CD14-positive monocyte (primary cell): ENCODE measurements around the gene MYO18A. TPM values are rescaled to one million over a fixed set of nuclear protein-coding genes. Genes with fewer than 3 reads are reported as not detected.

Source experiments
- DNase-seq, 3 donors: peaks; one replicate each; pipeline ENCODE4 v3.0.0-alpha.2; 2011 to 2022
- H2AFZ ChIP-seq: 2 replicates; pipeline ENCODE4 v1.6.0; 2012; ENCODE audit warnings: mild to moderate bottlenecking, low read depth, low read length, inconsistent platforms; ENCODE audit not compliant: insufficient read depth, poor library complexity, severe bottlenecking
- H3K27ac ChIP-seq, 2 donors: 1 replicate in 1 of 2; 2 replicates in 1 of 2; pipeline ENCODE4 v1.5.1; 2012 to 2013; ENCODE audit warnings: low read length in 2 of 2, control low read depth in 1 of 2, inconsistent platforms in 1 of 2, low read depth in 1 of 2, mild to moderate bottlenecking in 1 of 2
- H3K27me3 ChIP-seq, 2 donors: one replicate each; pipeline versions ENCODE4 v1.6.0 to v1.6.1; 2011 to 2013; ENCODE audit warnings: low read length in 2 of 2; ENCODE audit not compliant: control insufficient read depth in 2 of 2, insufficient read depth in 2 of 2
- H3K36me3 ChIP-seq, 2 donors: replicated peaks in 1 of 2; 1 replicate in 1 of 2; 2 replicates in 1 of 2; pipeline versions ENCODE4 v1.5.1 to v1.6.1; 2012 to 2013; ENCODE audit warnings: low read length in 2 of 2, control low read depth in 1 of 2, inconsistent platforms in 1 of 2, mild to moderate bottlenecking in 1 of 2; ENCODE audit not compliant: insufficient read depth in 2 of 2, control insufficient read depth in 1 of 2
- H3K4me1 ChIP-seq, 2 donors: 1 replicate in 1 of 2; 2 replicates in 1 of 2; pipeline versions ENCODE4 v1.5.1 to v1.6.1; 2012 to 2013; ENCODE audit warnings: low read length in 2 of 2, control low read depth in 1 of 2, inconsistent platforms in 1 of 2, mild to moderate bottlenecking in 1 of 2, moderate library complexity in 1 of 2; ENCODE audit not compliant: insufficient read depth in 2 of 2, control insufficient read depth in 1 of 2
- H3K4me2 ChIP-seq: replicated peaks from 2 replicates; pipeline ENCODE3; 2012; ENCODE audit warnings: low read length, moderate library complexity, mild to moderate bottlenecking; ENCODE audit not compliant: poor library complexity, severe bottlenecking; ENCODE audit errors: extremely low read depth
- H3K4me3 ChIP-seq, 3 experiments: fragments of 200-600 bp in 1 of 3; sonication (generic) in 1 of 3; replicated peaks in 1 of 3; 1 replicate in 2 of 3; 2 replicates in 1 of 3; pipeline ENCODE4 v1.5.1; 2011 to 2013; ENCODE audit warnings: low read length in 3 of 3, mild to moderate bottlenecking in 3 of 3, control low read depth in 2 of 3, low read depth in 2 of 3, inconsistent platforms in 1 of 3, moderate library complexity in 1 of 3
- H3K79me2 ChIP-seq: 2 replicates; pipeline ENCODE4 v1.6.0; 2012; ENCODE audit warnings: mild to moderate bottlenecking, control low read depth, inconsistent platforms, low read length, moderate library complexity; ENCODE audit not compliant: insufficient read depth
- H3K9ac ChIP-seq: 2 replicates; pipeline ENCODE4 v1.6.0; 2017; ENCODE audit warnings: low read length, mild to moderate bottlenecking; ENCODE audit not compliant: insufficient read depth, poor library complexity, severe bottlenecking
- H3K9me3 ChIP-seq, 2 donors: replicated peaks in 1 of 2; 1 replicate in 1 of 2; 2 replicates in 1 of 2; pipeline versions ENCODE4 v1.5.1 to v1.6.1; 2012 to 2013; ENCODE audit warnings: low read length in 2 of 2, control low read depth in 1 of 2; ENCODE audit not compliant: control insufficient read depth in 1 of 2, insufficient read depth in 1 of 2
- H4K20me1 ChIP-seq: 2 replicates; pipeline ENCODE4 v1.6.0; 2012; ENCODE audit warnings: mild to moderate bottlenecking, low read length, control low read depth, moderate library complexity; ENCODE audit not compliant: insufficient read depth
- H3K27ac Mint-ChIP-seq, 7 donors: one replicate each; pipeline ENCODE4 v1.8.0; 2020; ENCODE audit warnings: mild to moderate bottlenecking in 7 of 7, mixed read lengths in 7 of 7, moderate library complexity in 6 of 7, inconsistent platforms in 2 of 7
- H3K27me3 Mint-ChIP-seq, 3 donors: one replicate each; pipeline ENCODE4 v1.8.0; 2021 to 2022; ENCODE audit warnings: low read depth in 3 of 3, mild to moderate bottlenecking in 3 of 3, mixed read lengths in 3 of 3, moderate library complexity in 3 of 3, inconsistent platforms in 1 of 3
- H3K36me3 Mint-ChIP-seq, 2 donors: one replicate each; pipeline ENCODE4 v1.8.0; 2020; ENCODE audit warnings: mixed read lengths in 2 of 2, inconsistent platforms in 1 of 2, mild to moderate bottlenecking in 1 of 2
- H3K4me1 Mint-ChIP-seq: one replicate; pipeline ENCODE4 v1.8.0; 2020; ENCODE audit warnings: mild to moderate bottlenecking, mixed read lengths
- H3K4me3 Mint-ChIP-seq, 2 donors: one replicate each; pipeline ENCODE4 v1.8.0; 2020; ENCODE audit warnings: mild to moderate bottlenecking in 2 of 2, mixed read lengths in 2 of 2, moderate library complexity in 1 of 2
- H3K9me3 Mint-ChIP-seq, 7 donors: one replicate each; pipeline ENCODE4 v1.8.0; 2020 to 2022; ENCODE audit warnings: mixed read lengths in 7 of 7, mild to moderate bottlenecking in 6 of 7, moderate library complexity in 6 of 7, inconsistent platforms in 2 of 7
- CTCF ChIP-seq: fragments of 200-600 bp; IDR thresholded peaks from one replicate; pipeline ENCODE4 v1.8.0; 2022; ENCODE audit warnings: antibody characterized with exemption, mild to moderate bottlenecking
- WGBS: methylation state at CpG from one replicate; pipeline ENCODE4 v1.1.5; 2013; ENCODE audit warnings: missing lambda C conversion rate; ENCODE audit not compliant: insufficient coverage; 5-methylcytosine and 5-hydroxymethylcytosine counted together
- intact Hi-C, 2 donors: fragments of 100-400 bp; cut with micrococcal nuclease; formaldehyde crosslinking; loops; one replicate each; pipeline versions ENCODE4 v1.15.0 to v1.15.1; 2023
- polyA plus RNA-seq, 3 donors: library from polyadenylated mRNA; depleted of rRNA in 1 of 3; unstranded in 2 of 3; stranded (reverse) in 1 of 3; fragments of 300-500 nt in 2 of 3; fragments of >200 nt in 1 of 3; fragmentation: Illumina TruSeq in 2 of 3; gene quantifications; 1 replicate in 2 of 3; 2 replicates in 1 of 3; pipeline ENCODE4 v1.2.3, GENCODE V29; 2012 to 2021

MYO18A gene
- polyA plus RNA-seq, 3 donors, result 6.3 to 40.2 (median 11.0) TPM

GRCh38 chr17:29165261-29165660 lies 14.9 kb downstream of the MYO18A start:
- H3K4me1 Mint-ChIP-seq, result peaks cover 9% of the 10 kb centered on the region
- Histone ChIP-seq H3K9ac (no peak overlapping the region), H3K4me3 (no peak overlapping the region), H3K9me3 (no peaks in the 10 kb centered on the region), H3K79me2 (no peaks in the 10 kb centered on the region), H3K4me1 (no peaks in the 10 kb centered on the region), H3K27ac (no peak overlapping the region), H4K20me1 (no peaks in the 10 kb centered on the region), H3K4me2 (no peak overlapping the region), H2AFZ (no peak overlapping the region), H3K27me3 (no peaks in the 10 kb centered on the region), H3K36me3 (peaks cover 12 to 21% of the 10 kb centered on the region in 2 donors)
- WGBS, result 100% methylated on average over 2 of the region's 3 CpGs
- peaks cover 11 to 14% of the 10 kb centered on the region in 2 donors for H3K36me3 Mint-ChIP-seq
- TF ChIP-seq CTCF, result no peak
- peaks cover 0 to 4% (median 2%) of the 10 kb centered on the region in 3 donors for H3K27me3 Mint-ChIP-seq
- no peak overlapping the region for H3K4me3 Mint-ChIP-seq
- no peak for DNase-seq
- H3K9me3 Mint-ChIP-seq, result peaks cover 0 to 5% (median 0%) of the 10 kb centered on the region in 7 donors
- intact Hi-C loops, result no loop called here
- no peak overlapping the region for H3K27ac Mint-ChIP-seq

DNA sequence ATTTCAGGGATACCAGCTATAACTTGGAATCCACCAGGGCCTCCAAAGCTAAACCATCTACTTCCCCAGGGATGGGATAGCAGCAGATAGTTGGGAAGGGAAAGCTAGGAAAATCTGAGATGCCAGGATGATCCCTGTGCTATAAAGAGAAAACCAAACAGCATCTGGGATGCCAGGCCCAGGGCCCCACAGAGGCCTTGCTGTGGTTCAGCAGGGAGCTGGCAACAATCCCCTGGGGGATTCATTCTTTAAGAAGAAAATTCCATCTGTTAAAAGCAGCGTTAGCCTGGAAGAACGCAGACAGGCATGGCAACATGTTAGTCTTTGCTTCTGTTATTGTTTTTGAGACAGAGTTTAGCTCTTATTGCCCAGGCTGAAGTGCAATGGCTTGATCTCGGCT lies 16.6 kb downstream of the MYO18A start:
- peaks cover 11% of the 10 kb centered on the region in 2 donors for H3K36me3 Mint-ChIP-seq
- no peaks in the 10 kb centered on the region for H4K20me1 ChIP-seq
- no peaks in the 10 kb centered on the region for H3K9me3 ChIP-seq
- 90% methylated on average over 2 of the region's 3 CpGs for WGBS
- peaks cover 0 to 4% (median 2%) of the 10 kb centered on the region in 3 donors for H3K27me3 Mint-ChIP-seq
- H3K4me1 Mint-ChIP-seq, result peaks cover 23% of the 10 kb centered on the region
- H3K36me3 ChIP-seq, result peaks cover 12 to 21% of the 10 kb centered on the region in 2 donors
- no peaks in the 10 kb centered on the region for H3K27me3 ChIP-seq
- H3K9me3 Mint-ChIP-seq, result peaks cover 0 to 2% (median 0%) of the 10 kb centered on the region in 7 donors
- H3K4me2 ChIP-seq, result no peak overlapping the region
- no peak for TF ChIP-seq CTCF
- peaks cover 3 to 12% of the 10 kb centered on the region in 2 donors for H3K4me1 ChIP-seq
- H3K27ac Mint-ChIP-seq, result no peak overlapping the region
- no peak overlapping the region for H3K4me3 ChIP-seq
- intact Hi-C loops, result no loop called here
- DNase-seq, result no peak
- no peaks in the 10 kb centered on the region for H3K79me2 ChIP-seq
- H2AFZ ChIP-seq, result no peak overlapping the region
- H3K9ac ChIP-seq, result no peak overlapping the region
- H3K4me3 Mint-ChIP-seq, result no peak overlapping the region
- no peak overlapping the region for H3K27ac ChIP-seq
